ENCODE results near the gene BLOC1S1.

Gene BLOC1S1

GRCh38 chr12:55733858-55734257 lies 18.0 kb downstream of the BLOC1S1 start:
- Histone ChIP-seq H3K27ac (ENCODE audit: low read length) (no peak overlapping the region), H3K9ac (ENCODE audit: low read depth, low read length) (no peak overlapping the region), H3K36me3 (ENCODE audit: insufficient read depth, low read length) (no peaks in the 10 kb centered on the region), H3K4me3 (ENCODE audit: low read depth in 1 of 2, low read length in 2 of 2) (no peak overlapping the region), H2AFZ (ENCODE audit: low read depth, low read length) (no peak overlapping the region), H3K4me2 (ENCODE audit: insufficient read depth, low read length) (no peak overlapping the region), H4K20me1 (ENCODE audit: insufficient read depth, low read length) (no peaks in the 10 kb centered on the region), H3K27me3 (ENCODE audit: insufficient read depth, low read length, poor library complexity) (no peaks in the 10 kb centered on the region), H3K9me3 (ENCODE audit: insufficient read depth, low read length, severe bottlenecking) (no peaks in the 10 kb centered on the region), H3K79me2 (ENCODE audit: insufficient read depth, low read length) (no peaks in the 10 kb centered on the region), H3K4me1 (ENCODE audit: insufficient read depth, low read length) (peaks cover 42% of the 10 kb centered on the region)
- TF ChIP-seq EZH2 (IDR thresholded peaks at IDR 0.05; ENCODE audit: borderline replicate concordance, low read depth, low read length, severe bottlenecking): no peak
- TF ChIP-seq CTCF (IDR thresholded peaks at IDR 0.05; ENCODE audit: borderline replicate concordance, extremely low read depth, low read length, poor library complexity, severe bottlenecking): no peak
- no peak for ATAC-seq (ENCODE audit: insufficient read depth, low read depth)
- DNase-seq: no peak

GRCh38 chr12:55734595-55734994 lies 18.7 kb downstream of the BLOC1S1 start:
- Histone ChIP-seq H3K27ac (ENCODE audit: low read length) (no peak overlapping the region), H3K36me3 (ENCODE audit: insufficient read depth, low read length) (no peaks in the 10 kb centered on the region), H3K27me3 (ENCODE audit: insufficient read depth, low read length, poor library complexity) (no peaks in the 10 kb centered on the region), H3K79me2 (ENCODE audit: insufficient read depth, low read length) (no peaks in the 10 kb centered on the region), H3K4me2 (ENCODE audit: insufficient read depth, low read length) (no peak overlapping the region), H2AFZ (ENCODE audit: low read depth, low read length) (no peak overlapping the region), H3K4me1 (ENCODE audit: insufficient read depth, low read length) (peaks cover 38% of the 10 kb centered on the region), H4K20me1 (ENCODE audit: insufficient read depth, low read length) (no peaks in the 10 kb centered on the region), H3K9me3 (ENCODE audit: insufficient read depth, low read length, severe bottlenecking) (no peaks in the 10 kb centered on the region), H3K9ac (ENCODE audit: low read depth, low read length) (no peak overlapping the region), H3K4me3 (ENCODE audit: low read depth in 1 of 2, low read length in 2 of 2) (no peak overlapping the region)
- ATAC-seq (ENCODE audit: insufficient read depth, low read depth): no peak
- no peak for TF ChIP-seq CTCF (IDR thresholded peaks at IDR 0.05; ENCODE audit: borderline replicate concordance, extremely low read depth, low read length, poor library complexity, severe bottlenecking)
- TF ChIP-seq EZH2 (IDR thresholded peaks at IDR 0.05; ENCODE audit: borderline replicate concordance, low read depth, low read length, severe bottlenecking): no peak
- DNase-seq: no peak

- peaks cover 24% of the 10 kb centered on the region for H3K4me1 ChIP-seq (ENCODE audit: insufficient read depth, low read length)
- DNase-seq (no peak), ATAC-seq (ENCODE audit: insufficient read depth, low read depth) (no peak)
- no peaks in the 10 kb centered on the region for H3K27me3 ChIP-seq (ENCODE audit: insufficient read depth, low read length, poor library complexity)
- H3K9me3 ChIP-seq (ENCODE audit: insufficient read depth, low read length, severe bottlenecking): no peaks in the 10 kb centered on the region
- H3K9ac ChIP-seq (ENCODE audit: low read depth, low read length): no peak overlapping the region; the same call in 1 of the 2 replicates
- H3K4me3 ChIP-seq (ENCODE audit: low read depth in 1 of 2, low read length in 2 of 2): no peak overlapping the region
- H3K79me2 ChIP-seq (ENCODE audit: insufficient read depth, low read length): no peaks in the 10 kb centered on the region
- no peak for TF ChIP-seq CTCF (IDR thresholded peaks at IDR 0.05; ENCODE audit: borderline replicate concordance, extremely low read depth, low read length, poor library complexity, severe bottlenecking)
- TF ChIP-seq EZH2 (IDR thresholded peaks at IDR 0.05; ENCODE audit: borderline replicate concordance, low read depth, low read length, severe bottlenecking): no peak
- H3K27ac ChIP-seq (ENCODE audit: low read length): no peak overlapping the region
- H3K36me3 ChIP-seq (ENCODE audit: insufficient read depth, low read length): no peaks in the 10 kb centered on the region
- H3K4me2 ChIP-seq (ENCODE audit: insufficient read depth, low read length): no peak overlapping the region
- H2AFZ ChIP-seq (ENCODE audit: low read depth, low read length): no peak overlapping the region
- no peaks in the 10 kb centered on the region for H4K20me1 ChIP-seq (ENCODE audit: insufficient read depth, low read length)
These were observed 20.2 kb downstream of the BLOC1S1 start for GRCh38 chr12:55736076-55736475.

Data from DND-41 (cell line).